ENCODE measurements around the gene PHGDH. TPM values are rescaled to one million over a fixed set of nuclear protein-coding genes. Genes with fewer than 3 reads are reported as not detected.
"Not testable (repeated sequence)": the region's sequence is repeated elsewhere in the genome, so short reads cannot be mapped to it uniquely, and the experiment has no call there.

The PHGDH gene
- total RNA-seq, 1 donor from 2014 or later: 62.8 TPM

GRCh38 chr1:119697598-119697997, 14.1 kb upstream of the PHGDH start:
- peak; percentile 31 for DNase-seq (ENCODE audit: low spot score)

- no peak for DNase-seq (ENCODE audit: low spot score)
Observed at GRCh38 chr1:119700326-119700725, 11.4 kb upstream of the PHGDH start.

- DNase-seq (ENCODE audit: low spot score): no peak
Observed at GRCh38 chr1:119701659-119702058, 10.1 kb upstream of the PHGDH start.

- DNase-seq (ENCODE audit: low spot score): no peak
Observed at GRCh38 chr1:119702384-119702783, 9.3 kb upstream of the PHGDH start.

GRCh38 chr1:119703666-119704450, 7.9 kb upstream of the PHGDH start:
- no peak for DNase-seq (ENCODE audit: low spot score)

GRCh38 chr1:119706599-119706998, 5.1 kb upstream of the PHGDH start:
- not testable (repeated sequence) for DNase-seq (ENCODE audit: low spot score)

GRCh38 chr1:119711356-119711803, 354 bp upstream of the PHGDH start:
- DNase-seq (ENCODE audit: low spot score): not testable (repeated sequence)

GRCh38 chr1:119712342-119713038, 756 bp downstream of the PHGDH start:
- peak; percentile 96 for DNase-seq (ENCODE audit: low spot score)

- DNase-seq (ENCODE audit: low spot score): peak; percentile 35
Observed at GRCh38 chr1:119713039-119713748, 1.5 kb downstream of the PHGDH start.

- peak; percentile 61 for DNase-seq (ENCODE audit: low spot score)
Observed at GRCh38 chr1:119713749-119714456, 2.2 kb downstream of the PHGDH start.

- DNase-seq (ENCODE audit: low spot score): peak; percentile 27
Observed at GRCh38 chr1:119714583-119714982, 2.8 kb downstream of the PHGDH start.

GRCh38 chr1:119715542-119715941, 3.8 kb downstream of the PHGDH start:
- peak; percentile 77 for DNase-seq (ENCODE audit: low spot score)

- no peak for DNase-seq (ENCODE audit: low spot score)
Observed at GRCh38 chr1:119718409-119718808, 6.7 kb downstream of the PHGDH start.

- no peak for DNase-seq (ENCODE audit: low spot score)
Observed at GRCh38 chr1:119718972-119719371, 7.2 kb downstream of the PHGDH start.

- no peak for DNase-seq (ENCODE audit: low spot score)
Observed at GRCh38 chr1:119720866-119721440, 9.2 kb downstream of the PHGDH start.

GRCh38 chr1:119721896-119722295, 10.2 kb downstream of the PHGDH start:
- no peak for DNase-seq (ENCODE audit: low spot score)

- DNase-seq (ENCODE audit: low spot score): no peak
Observed at GRCh38 chr1:119724611-119725218, 13.0 kb downstream of the PHGDH start.

- DNase-seq (ENCODE audit: low spot score): no peak
Observed at GRCh38 chr1:119725626-119726025, 13.9 kb downstream of the PHGDH start.

GRCh38 chr1:119727991-119728390, 16.3 kb downstream of the PHGDH start:
- DNase-seq (ENCODE audit: low spot score): no peak

- no peak for DNase-seq (ENCODE audit: low spot score)
Observed at GRCh38 chr1:119729044-119729443, 17.3 kb downstream of the PHGDH start.

- no peak for DNase-seq (ENCODE audit: low spot score)
Observed at GRCh38 chr1:119731060-119731459, 19.3 kb downstream of the PHGDH start.

Data from umbilical cord (tissue), 2 donors.